Measurements from ENCODE around the gene GFPT2.
A peak's percentile ranks its signal among the peaks of the same experiment; 100 is the strongest.

The GFPT2 gene

GRCh38 chr5:180331647-180331950, 21.5 kb downstream of the GFPT2 start:
- H3K4me3 ChIP-seq (ENCODE audit: low read depth, low read length), result no peak overlapping the region
- TF ChIP-seq, protein P1, sequence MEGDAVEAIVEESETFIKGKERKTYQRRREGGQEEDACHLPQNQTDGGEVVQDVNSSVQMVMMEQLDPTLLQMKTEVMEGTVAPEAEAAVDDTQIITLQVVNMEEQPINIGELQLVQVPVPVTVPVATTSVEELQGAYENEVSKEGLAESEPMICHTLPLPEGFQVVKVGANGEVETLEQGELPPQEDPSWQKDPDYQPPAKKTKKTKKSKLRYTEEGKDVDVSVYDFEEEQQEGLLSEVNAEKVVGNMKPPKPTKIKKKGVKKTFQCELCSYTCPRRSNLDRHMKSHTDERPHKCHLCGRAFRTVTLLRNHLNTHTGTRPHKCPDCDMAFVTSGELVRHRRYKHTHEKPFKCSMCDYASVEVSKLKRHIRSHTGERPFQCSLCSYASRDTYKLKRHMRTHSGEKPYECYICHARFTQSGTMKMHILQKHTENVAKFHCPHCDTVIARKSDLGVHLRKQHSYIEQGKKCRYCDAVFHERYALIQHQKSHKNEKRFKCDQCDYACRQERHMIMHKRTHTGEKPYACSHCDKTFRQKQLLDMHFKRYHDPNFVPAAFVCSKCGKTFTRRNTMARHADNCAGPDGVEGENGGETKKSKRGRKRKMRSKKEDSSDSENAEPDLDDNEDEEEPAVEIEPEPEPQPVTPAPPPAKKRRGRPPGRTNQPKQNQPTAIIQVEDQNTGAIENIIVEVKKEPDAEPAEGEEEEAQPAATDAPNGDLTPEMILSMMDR (IDR thresholded peaks at IDR 0.05; ENCODE audit: low read depth, low read length, missing control alignments), result no peak
- in situ Hi-C loops (cut with HindIII; ENCODE audit: low sequenced_read_pairs), result no loop called here
- no peak for DNase-seq (ENCODE audit: low read depth)

GRCh38 chr5:180330810-180331646, 22.1 kb downstream of the GFPT2 start:
- peak; percentile 94 for DNase-seq (ENCODE audit: low read depth)
- in situ Hi-C loops (cut with HindIII; ENCODE audit: low sequenced_read_pairs), result no loop called here
- TF ChIP-seq, protein P1 (IDR thresholded peaks at IDR 0.05; ENCODE audit: low read depth, low read length, missing control alignments), result no peak
- H3K4me3 ChIP-seq (ENCODE audit: low read depth, low read length), result no peak overlapping the region

- DNase-seq (ENCODE audit: low read depth), result no peak
- TF ChIP-seq, protein P1 (IDR thresholded peaks at IDR 0.05; ENCODE audit: low read depth, low read length, missing control alignments), result no peak
- in situ Hi-C loops (cut with HindIII; ENCODE audit: low sequenced_read_pairs), result no loop called here
- no peak overlapping the region for H3K4me3 ChIP-seq (ENCODE audit: low read depth, low read length)
These were observed 22.9 kb downstream of the GFPT2 start for GRCh38 chr5:180330270-180330648.

DNA sequence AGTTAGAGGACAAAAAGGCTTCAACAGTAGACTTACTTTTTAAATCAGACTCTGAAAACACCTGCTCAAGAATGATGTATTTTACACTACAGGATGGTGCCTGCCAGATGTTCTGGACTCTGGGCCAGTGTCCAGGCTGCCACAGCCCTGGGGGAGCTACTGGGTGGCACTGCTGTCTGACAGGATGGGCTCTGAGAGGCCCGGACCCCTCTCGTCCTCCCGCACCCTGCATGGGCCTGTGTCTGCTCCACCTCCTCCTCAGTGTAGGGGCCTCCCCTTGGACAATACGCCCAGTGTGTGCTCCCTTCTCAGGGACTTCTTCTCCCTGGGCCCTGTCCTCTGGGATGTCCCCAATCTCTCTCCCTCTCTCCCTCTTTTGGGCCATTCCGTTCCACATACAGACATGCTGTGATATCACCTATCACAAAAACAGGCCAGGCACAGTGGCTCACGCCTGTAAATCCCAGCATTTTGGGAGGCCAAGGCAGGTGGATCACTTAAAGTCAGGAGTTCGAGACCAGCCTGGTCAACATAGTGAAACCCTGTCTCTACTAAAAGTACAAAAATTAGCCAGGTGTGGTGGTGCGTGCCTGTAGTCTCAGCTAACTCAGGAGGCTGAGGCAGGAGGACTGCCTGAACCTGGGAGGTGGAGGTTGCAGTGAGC, 23.4 kb downstream of the GFPT2 start:
- DNase-seq (ENCODE audit: low read depth), result no peak
- no peak overlapping the region for H3K4me3 ChIP-seq (ENCODE audit: low read depth, low read length)
- in situ Hi-C loops (cut with HindIII; ENCODE audit: low sequenced_read_pairs), result no loop called here
- TF ChIP-seq, protein P1 (IDR thresholded peaks at IDR 0.05; ENCODE audit: low read depth, low read length, missing control alignments), result no peak

- no peak overlapping the region for H3K4me3 ChIP-seq (ENCODE audit: low read depth, low read length)
- TF ChIP-seq, protein P1 (IDR thresholded peaks at IDR 0.05; ENCODE audit: low read depth, low read length, missing control alignments), result no peak
- no peak for DNase-seq (ENCODE audit: low read depth)
- in situ Hi-C loops (cut with HindIII; ENCODE audit: low sequenced_read_pairs), result no loop called here
These were observed 24.0 kb downstream of the GFPT2 start for GRCh38 chr5:180329138-180329435.

DNA sequence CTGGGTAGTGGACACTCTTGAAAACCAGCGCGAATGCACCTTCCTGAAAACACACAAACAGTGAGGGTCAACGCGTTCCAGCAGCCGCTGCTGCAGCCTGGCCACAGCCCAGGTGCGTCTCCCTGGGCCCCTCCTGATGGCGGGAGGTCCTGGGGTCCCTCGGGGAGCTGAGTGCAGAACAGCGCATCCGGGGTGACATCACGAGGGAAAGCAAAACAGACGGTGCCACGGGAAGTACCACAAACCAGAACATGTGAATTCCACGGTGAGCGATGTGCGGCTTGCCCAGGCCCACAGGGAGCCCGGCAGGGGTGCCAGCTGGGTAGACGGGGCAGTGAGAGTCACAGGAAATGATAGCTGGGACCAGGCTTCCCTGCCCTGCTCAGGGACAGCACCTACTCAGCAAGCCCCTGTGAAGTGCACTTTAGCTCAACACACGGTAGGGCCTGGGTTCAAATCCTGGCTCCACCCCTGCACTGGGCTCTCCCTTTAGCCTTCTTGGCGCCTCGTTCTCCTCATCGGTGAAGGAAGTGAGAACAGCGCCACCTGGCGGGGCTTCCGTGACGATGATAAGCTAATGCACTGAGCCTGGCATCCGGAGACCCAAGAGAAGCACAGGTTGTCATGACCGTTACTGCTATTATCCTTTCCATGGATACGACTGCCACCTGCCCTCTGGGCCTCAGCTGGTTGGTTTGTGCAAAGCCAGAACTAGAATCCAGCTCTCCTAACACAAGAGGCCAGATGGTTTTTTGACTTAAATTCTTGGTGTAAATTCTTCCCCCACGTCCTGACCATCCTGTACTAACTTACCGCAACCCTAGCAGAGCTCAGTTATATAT, 24.6 kb downstream of the GFPT2 start:
- no peak for DNase-seq (ENCODE audit: low read depth)
- in situ Hi-C loops (cut with HindIII; ENCODE audit: low sequenced_read_pairs), result no loop called here
- TF ChIP-seq, protein P1 (IDR thresholded peaks at IDR 0.05; ENCODE audit: low read depth, low read length, missing control alignments), result peak; percentile 73
- H3K4me3 ChIP-seq (ENCODE audit: low read depth, low read length), result no peak overlapping the region

Data from astrocyte of the cerebellum (primary cell).